Small intestine (tissue), 16 donors: ENCODE measurements around the gene FKBP1B. TPM values are rescaled to one million over a fixed set of nuclear protein-coding genes. Genes with fewer than 3 reads are reported as not detected.

Source experiments
- DNase-seq, 2 donors: peaks; one replicate each; pipeline versions ENCODE4 v3.0.0 to v3.0.0-alpha.2; 2013
- FAIRE-seq: peaks from 2 replicates; lab custom pipeline; 2012; peaks lifted over from hg19 to GRCh38; lab: Jason Lieb, UNC
- H3K27ac ChIP-seq, 3 donors: one replicate each; pipeline ENCODE4 v1.5.1; 2013; ENCODE audit warnings: low read length in 2 of 3, mild to moderate bottlenecking in 2 of 3, control low read depth in 1 of 3, inconsistent platforms in 1 of 3, low read depth in 1 of 3, moderate library complexity in 1 of 3
- H3K27me3 ChIP-seq, 3 donors: one replicate each; pipeline ENCODE4 v1.6.1; 2013; ENCODE audit warnings: low read length in 3 of 3, inconsistent platforms in 1 of 3; ENCODE audit not compliant: control insufficient read depth in 3 of 3, insufficient read depth in 3 of 3
- H3K36me3 ChIP-seq, 3 donors: one replicate each; pipeline ENCODE4 v1.6.1; 2013; ENCODE audit warnings: low read length in 3 of 3, inconsistent platforms in 1 of 3, low read depth in 1 of 3, mild to moderate bottlenecking in 1 of 3, moderate library complexity in 1 of 3; ENCODE audit not compliant: control insufficient read depth in 3 of 3, insufficient read depth in 2 of 3
- H3K4me1 ChIP-seq, 3 donors: one replicate each; pipeline ENCODE4 v1.6.1; 2013; ENCODE audit warnings: low read length in 2 of 3, inconsistent platforms in 1 of 3, low read depth in 1 of 3, mild to moderate bottlenecking in 1 of 3, moderate library complexity in 1 of 3; ENCODE audit not compliant: control insufficient read depth in 3 of 3, insufficient read depth in 2 of 3
- H3K4me3 ChIP-seq, 3 donors: one replicate each; pipeline ENCODE4 v1.5.1; 2013; ENCODE audit warnings: low read length in 3 of 3, control low read depth in 1 of 3, inconsistent platforms in 1 of 3, low read depth in 1 of 3, mild to moderate bottlenecking in 1 of 3, moderate library complexity in 1 of 3
- H3K9me3 ChIP-seq, 2 donors: one replicate each; pipeline ENCODE4 v1.6.1; 2013; ENCODE audit warnings: low read depth in 1 of 2, low read length in 1 of 2; ENCODE audit not compliant: control insufficient read depth in 2 of 2, insufficient read depth in 1 of 2
- WGBS, 3 donors: extraction: QIAGEN DNeasy Blood & Tissue Kit; methylation state at CpG; one replicate each; pipeline ENCODE4 v1.1.7; 2013; 5-methylcytosine and 5-hydroxymethylcytosine counted together
- long read RNA-seq, 10 donors: transcript quantifications; one replicate each; lab custom pipeline, GENCODE V29; 2026
- polyA plus RNA-seq, 4 donors: library from polyadenylated mRNA; stranded (reverse) in 3 of 4; unstranded in 1 of 4; fragments of 200-250 nt in 3 of 4; fragments of 120-200 nt in 1 of 4; gene quantifications; one replicate each; pipeline versions ENCODE4 v1.2.1 to v1.2.3, GENCODE V29; 2013
- donor health status: healthy with polysubstance abuse.
- donor health status: control.
- donor health status: control.
- donor health status: Bipolar disorder and iron deficiency.
- donor health status: healthy.

FKBP1B gene
- 100 to 1,000 TPM in 1 of 4 donors, 10 to 100 TPM in 2, 1 to 10 TPM in 1; 4.8 to 106 (median 49.2) TPM for polyA plus RNA-seq
- long read RNA-seq, donor 1 = 0 reads
- long read RNA-seq, donor 2 = 0 reads
- long read RNA-seq, donor 3, partial matches to known transcripts = 0 of 1 reads
- long read RNA-seq, donor 3, other reads (novel, unspliced or antisense) = 0 of 1 reads
- long read RNA-seq, donor 4 = 0 reads
- long read RNA-seq, donor 5, partial matches to known transcripts = 0 of 2 reads
- long read RNA-seq, donor 5, other reads (novel, unspliced or antisense) = 0 of 2 reads
- long read RNA-seq, donor 6, partial matches to known transcripts = 0 of 2 reads
- long read RNA-seq, donor 6, other reads (novel, unspliced or antisense) = 0 of 2 reads
- long read RNA-seq, donor 7 = 0 reads
- long read RNA-seq, donor 8 = 0 reads
- long read RNA-seq, donor 9 = 0 reads
- long read RNA-seq, donor 10, partial matches to known transcripts = 0 of 6 reads
- long read RNA-seq, donor 10, other reads (novel, unspliced or antisense) = 0 of 6 reads

- peak; percentile 67 to 79 for DNase-seq
- 0 to 1% (median 1%) methylated on average over 24 to 52 of the region's 52 CpGs for WGBS, 3 donors
- Histone ChIP-seq H3K4me3 (peak within 1 kb of the TSS; percentile 52 to 88 (median 54)), H3K27me3 (peaks cover 0 to 21% (median 0%) of the 10 kb centered on the region in 3 donors), H3K36me3 (peaks cover 0 to 2% (median 0%) of the 10 kb centered on the region in 3 donors), H3K9me3 (no peaks in the 10 kb centered on the region), H3K27ac (peak within 1 kb of the TSS; percentile 8 to 33 (median 14)), H3K4me1 (peaks cover 0 to 23% (median 14%) of the 10 kb centered on the region in 3 donors)
- FAIRE-seq = no peak
Observed at GRCh38 chr2:24049485-24050021, at the start of gene FKBP1B. Gene FKBP1B, plus strand, starts transcription at chr2:24049741. Its CDS starts 109 bp downstream, at chr2:24049850.

DNA sequence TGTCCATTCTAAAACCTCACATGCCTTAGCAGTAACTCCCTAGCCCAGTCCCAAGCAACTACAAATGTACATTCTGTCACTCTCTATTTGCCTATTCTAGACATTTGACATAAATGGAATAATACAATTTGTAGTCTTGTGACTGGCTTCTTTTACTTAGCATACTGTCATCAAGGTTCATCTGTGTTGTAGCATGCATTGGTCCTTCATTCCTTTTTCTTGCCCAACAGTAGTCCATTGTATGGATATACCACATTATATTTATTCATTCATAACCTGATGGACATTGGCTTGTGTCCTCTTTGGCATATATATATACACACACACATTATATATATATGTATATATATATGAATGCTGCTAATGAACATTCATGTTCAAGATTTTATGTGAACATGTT, 41.8 kb upstream of the FKBP1B start:
- no peaks in the 10 kb centered on the region for H3K36me3 ChIP-seq
- peaks cover 0 to 3% (median 0%) of the 10 kb centered on the region in 3 donors for H3K4me1 ChIP-seq
- no peak for DNase-seq
- peaks cover 0 to 27% (median 20%) of the 10 kb centered on the region in 3 donors for H3K27me3 ChIP-seq
- H3K27ac ChIP-seq = no peak overlapping the region
- H3K4me3 ChIP-seq = no peak overlapping the region
- H3K9me3 ChIP-seq = no peaks in the 10 kb centered on the region
- no peak for FAIRE-seq

DNA sequence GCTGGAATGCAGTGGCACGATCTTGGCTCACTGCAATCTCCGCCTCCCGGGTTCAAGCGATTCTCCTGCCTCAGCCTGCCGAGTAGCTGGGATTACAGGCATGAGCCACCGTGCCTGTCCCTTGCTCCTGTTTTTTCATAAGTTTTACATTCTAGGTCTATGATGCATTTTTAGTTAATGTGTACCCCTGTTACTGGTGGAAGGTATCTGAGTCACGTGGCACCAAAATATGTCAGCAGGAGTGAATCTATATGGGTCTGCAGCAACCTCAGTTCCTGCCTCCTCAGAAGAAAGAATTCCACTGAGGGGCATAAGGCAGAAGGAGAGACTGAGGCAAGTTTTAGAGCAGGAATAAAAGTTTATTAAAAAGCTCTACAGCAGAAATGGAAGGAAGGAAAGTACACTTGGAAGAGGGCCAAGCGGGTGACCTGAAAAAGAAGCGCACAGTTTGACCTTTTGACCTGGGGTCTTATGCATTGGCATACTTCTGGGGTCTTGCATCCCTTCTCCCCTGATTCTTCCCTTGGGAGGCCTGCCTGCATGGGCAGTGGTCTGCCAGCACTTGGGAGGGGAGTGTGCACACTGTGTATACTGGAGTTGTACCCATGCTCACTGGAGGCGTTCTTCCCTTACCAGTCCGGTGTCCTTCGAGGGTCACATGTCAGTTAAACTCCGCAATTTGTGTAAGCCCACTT, 40.7 kb upstream of the FKBP1B start:
- DNase-seq (no peak), FAIRE-seq (no peak)
- Histone ChIP-seq H3K9me3 (no peaks in the 10 kb centered on the region), H3K27ac (no peak overlapping the region), H3K4me1 (peaks cover 0 to 3% (median 0%) of the 10 kb centered on the region in 3 donors), H3K27me3 (peaks cover 0 to 29% (median 20%) of the 10 kb centered on the region in 3 donors), H3K36me3 (no peaks in the 10 kb centered on the region), H3K4me3 (no peak overlapping the region)
- WGBS, 3 donors = 66 to 79% (median 72%) methylated on average over 13 of the region's 13 CpGs

DNA sequence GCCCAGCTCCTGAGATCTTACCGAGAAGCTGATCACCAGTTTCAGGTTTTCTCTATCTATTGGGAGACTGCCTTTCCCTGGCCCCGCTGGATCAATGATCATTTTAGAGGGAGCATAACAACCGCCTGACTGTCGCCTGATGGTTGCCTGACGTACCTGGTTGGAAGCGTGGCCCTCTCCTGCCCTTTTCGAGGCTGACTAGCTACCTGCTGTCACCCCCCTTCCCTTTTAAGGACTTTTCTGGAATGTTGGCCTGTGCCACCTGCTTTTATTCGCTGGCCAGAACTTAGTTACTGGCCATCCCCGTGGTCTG, 40.2 kb upstream of the FKBP1B start:
- H3K36me3 ChIP-seq = no peaks in the 10 kb centered on the region
- H3K4me1 ChIP-seq = peaks cover 0 to 3% (median 0%) of the 10 kb centered on the region in 3 donors
- no peaks in the 10 kb centered on the region for H3K9me3 ChIP-seq
- 20 to 62% (median 40%) methylated on average over 9 of the region's 9 CpGs for WGBS, 3 donors
- peak overlapping the region in 2 of 3 donors; percentile 2 to 59 for H3K4me3 ChIP-seq
- H3K27me3 ChIP-seq = peaks cover 0 to 29% (median 20%) of the 10 kb centered on the region in 3 donors
- no peak for FAIRE-seq
- DNase-seq = peak in 1 of 2 donors; percentile 19
- no peak overlapping the region for H3K27ac ChIP-seq

- peak within 1 kb of the TSS; percentile 2 to 59 (median 11) for H3K4me3 ChIP-seq
- peaks cover 0 to 29% (median 20%) of the 10 kb centered on the region in 3 donors for H3K27me3 ChIP-seq
- H3K36me3 ChIP-seq = no peaks in the 10 kb centered on the region
- H3K9me3 ChIP-seq = no peaks in the 10 kb centered on the region
- H3K4me1 ChIP-seq = peaks cover 0 to 3% (median 0%) of the 10 kb centered on the region in 3 donors
- no peak within 1 kb of the TSS for H3K27ac ChIP-seq
- 2 to 4% (median 3%) methylated on average over 59 to 75 of the region's 75 CpGs for WGBS, 3 donors
- FAIRE-seq (no peak), DNase-seq (peak in 1 of 2 donors; percentile 28)
Observed at GRCh38 chr2:24009680-24010476, 39.7 kb upstream of the FKBP1B start, which contains the start of gene MFSD2B. Gene MFSD2B, plus strand, starts transcription at chr2:24010085. Its CDS starts 12 bp downstream, at chr2:24010097.

GRCh38 chr2:24010477-24011249, 38.9 kb upstream of the FKBP1B start:
- no peak overlapping the region for H3K27ac ChIP-seq
- FAIRE-seq (no peak), DNase-seq (peak in 1 of 2 donors; percentile 22)
- WGBS, 3 donors = 45 to 54% (median 53%) methylated on average over 35 to 37 of the region's 37 CpGs
- no peaks in the 10 kb centered on the region for H3K36me3 ChIP-seq
- H3K4me1 ChIP-seq = peaks cover 0 to 3% (median 0%) of the 10 kb centered on the region in 3 donors
- H3K4me3 ChIP-seq = peak overlapping the region in 1 of 3 donors; percentile 59
- H3K9me3 ChIP-seq = no peaks in the 10 kb centered on the region
- H3K27me3 ChIP-seq = peaks cover 0 to 29% (median 20%) of the 10 kb centered on the region in 3 donors

DNA sequence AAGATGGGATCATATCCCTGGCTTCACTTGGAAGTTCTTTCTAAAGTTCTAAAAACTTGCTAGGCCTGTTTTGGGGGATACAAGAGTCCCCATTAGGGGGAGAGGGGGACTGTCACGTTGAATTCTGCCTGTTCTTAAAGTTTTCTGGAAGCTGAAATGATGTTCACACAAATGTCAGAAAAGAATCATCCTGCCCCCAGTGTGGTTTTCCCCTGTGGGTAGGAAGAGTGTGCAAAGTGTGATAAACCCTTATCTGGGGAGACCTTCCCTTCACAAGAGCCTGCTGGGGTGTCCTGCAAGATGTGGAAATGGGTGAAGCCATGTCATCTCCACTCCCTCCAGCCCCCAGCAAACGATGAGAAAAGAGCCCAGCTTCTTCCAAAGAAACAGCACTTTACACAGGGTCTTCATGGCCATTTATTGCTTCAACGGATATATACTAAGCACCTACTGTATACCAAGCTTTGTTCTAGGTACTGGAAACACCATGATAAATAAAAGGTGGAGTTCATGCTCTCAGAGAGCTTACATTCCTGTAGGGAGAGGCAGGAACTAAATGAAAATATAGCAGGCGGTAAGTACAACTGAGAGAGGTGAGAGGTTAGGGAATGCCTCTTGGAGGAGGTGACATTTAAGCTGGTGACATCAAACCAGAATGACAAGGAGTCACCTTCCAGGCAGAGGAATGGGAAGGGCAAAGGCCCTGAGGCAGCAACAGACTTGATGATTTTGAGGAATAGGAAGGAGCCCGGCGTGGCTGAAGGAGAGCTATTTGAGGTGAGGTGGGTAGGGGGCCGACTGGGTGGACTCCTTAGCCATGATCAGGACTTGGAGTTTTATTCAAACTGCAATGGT, 38.1 kb upstream of the FKBP1B start:
- Histone ChIP-seq H3K36me3 (no peaks in the 10 kb centered on the region), H3K4me3 (no peak overlapping the region), H3K4me1 (peaks cover 0 to 3% (median 0%) of the 10 kb centered on the region in 3 donors), H3K9me3 (no peaks in the 10 kb centered on the region), H3K27me3 (peaks cover 0 to 29% (median 20%) of the 10 kb centered on the region in 3 donors), H3K27ac (no peak overlapping the region)
- no peak for DNase-seq
- FAIRE-seq = no peak
- WGBS, 3 donors = 57 to 73% (median 68%) methylated on average over 7 of the region's 7 CpGs
